ENCODE measurements around the gene PHLPP1.

Gene PHLPP1

DNA sequence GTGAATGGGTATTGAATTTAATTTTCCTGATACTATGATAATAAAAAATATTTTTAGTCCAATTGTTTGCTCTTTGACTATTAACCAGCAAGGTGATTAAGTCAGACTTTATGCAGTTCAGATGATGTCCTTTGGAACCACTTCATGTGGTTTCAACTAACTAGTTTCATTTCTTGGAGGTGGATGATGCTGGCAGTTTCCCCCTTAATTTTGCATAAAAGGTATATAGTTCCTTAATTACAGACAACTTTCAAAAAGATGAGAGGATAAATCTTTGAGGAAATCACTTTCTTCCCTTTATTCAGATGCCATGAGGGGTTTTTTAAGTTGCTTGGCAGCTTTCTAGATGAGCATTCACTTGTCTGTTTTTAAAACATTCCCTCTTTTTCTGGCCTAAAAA is 223.1 kb downstream of the PHLPP1 start:
- H3K27me3 ChIP-seq (replicated peaks; ENCODE audit: control insufficient read depth, insufficient read depth, low read length, poor library complexity, severe bottlenecking) = no peaks in the 10 kb centered on the region
- H3K36me3 ChIP-seq (ENCODE audit: control insufficient read depth, insufficient read depth, low read length) = no peaks in the 10 kb centered on the region
- H3K9me3 ChIP-seq (ENCODE audit: control insufficient read depth, low read length) = no peaks in the 10 kb centered on the region
- no peak overlapping the region for H3K27ac ChIP-seq (ENCODE audit: insufficient read depth, low read length, poor library complexity, severe bottlenecking)
- DNase-seq = no peak
- H3K4me3 ChIP-seq (ENCODE audit: insufficient read depth, low read depth, low read length, poor library complexity, severe bottlenecking) = no peak overlapping the region
- no peaks in the 10 kb centered on the region for H3K4me1 ChIP-seq (ENCODE audit: control insufficient read depth, insufficient read depth, low read length, poor library complexity, severe bottlenecking)

DNA sequence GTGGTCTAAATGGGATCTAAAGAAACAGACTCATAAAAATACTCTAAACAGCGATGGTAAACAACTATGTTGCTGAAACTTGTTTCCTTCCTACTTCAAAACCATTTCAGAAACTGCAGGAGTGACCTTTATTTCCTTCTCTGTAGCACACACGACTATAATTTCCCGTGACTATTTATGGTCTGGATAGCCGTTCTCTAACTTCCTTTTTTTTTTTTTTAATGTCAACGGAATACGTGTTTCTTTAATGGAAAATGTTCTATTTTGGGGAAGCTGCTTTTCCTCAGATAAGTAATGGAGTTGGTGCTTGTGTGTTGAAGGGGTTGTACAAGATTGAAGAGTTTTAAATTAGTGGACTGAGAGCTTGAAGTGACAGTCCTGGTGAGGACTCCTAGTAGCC is 224.1 kb downstream of the PHLPP1 start:
- Histone ChIP-seq H3K27ac (ENCODE audit: insufficient read depth, low read length, poor library complexity, severe bottlenecking) (no peak overlapping the region), H3K4me1 (ENCODE audit: control insufficient read depth, insufficient read depth, low read length, poor library complexity, severe bottlenecking) (no peaks in the 10 kb centered on the region), H3K36me3 (ENCODE audit: control insufficient read depth, insufficient read depth, low read length) (no peaks in the 10 kb centered on the region), H3K9me3 (ENCODE audit: control insufficient read depth, low read length) (no peaks in the 10 kb centered on the region), H3K27me3 (replicated peaks; ENCODE audit: control insufficient read depth, insufficient read depth, low read length, poor library complexity, severe bottlenecking) (no peaks in the 10 kb centered on the region), H3K4me3 (ENCODE audit: insufficient read depth, low read depth, low read length, poor library complexity, severe bottlenecking) (no peak overlapping the region)
- no peak for DNase-seq

GRCh38 chr18:62939926-62940325 is 224.6 kb downstream of the PHLPP1 start:
- Histone ChIP-seq H3K4me3 (ENCODE audit: insufficient read depth, low read depth, low read length, poor library complexity, severe bottlenecking) (no peak overlapping the region), H3K36me3 (ENCODE audit: control insufficient read depth, insufficient read depth, low read length) (no peaks in the 10 kb centered on the region), H3K27me3 (replicated peaks; ENCODE audit: control insufficient read depth, insufficient read depth, low read length, poor library complexity, severe bottlenecking) (no peaks in the 10 kb centered on the region), H3K9me3 (ENCODE audit: control insufficient read depth, low read length) (no peaks in the 10 kb centered on the region), H3K4me1 (ENCODE audit: control insufficient read depth, insufficient read depth, low read length, poor library complexity, severe bottlenecking) (no peaks in the 10 kb centered on the region), H3K27ac (ENCODE audit: insufficient read depth, low read length, poor library complexity, severe bottlenecking) (no peak overlapping the region)
- no peak for DNase-seq

DNA sequence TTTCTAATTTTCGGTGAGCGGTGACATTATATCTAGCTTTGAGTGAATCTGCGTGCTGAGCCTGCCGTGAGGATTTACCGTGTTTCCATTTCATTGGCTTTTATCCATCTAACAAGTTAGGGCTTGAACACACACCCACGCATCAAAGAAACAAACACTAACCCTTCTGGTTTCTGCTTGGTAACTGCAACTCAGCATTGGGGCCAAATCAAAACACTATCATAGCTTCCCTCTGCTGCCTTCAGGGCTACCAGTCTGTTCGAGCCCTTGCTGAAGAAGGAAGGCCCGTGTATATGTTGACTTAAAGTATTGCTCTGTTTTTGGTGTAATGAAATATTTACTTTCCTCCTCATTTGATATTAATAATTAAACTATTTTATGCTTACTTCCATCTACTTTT is 227.2 kb downstream of the PHLPP1 start:
- DNase-seq = no peak
- Histone ChIP-seq H3K27ac (ENCODE audit: insufficient read depth, low read length, poor library complexity, severe bottlenecking) (no peak overlapping the region), H3K36me3 (ENCODE audit: control insufficient read depth, insufficient read depth, low read length) (no peaks in the 10 kb centered on the region), H3K4me3 (ENCODE audit: insufficient read depth, low read depth, low read length, poor library complexity, severe bottlenecking) (no peak overlapping the region), H3K27me3 (replicated peaks; ENCODE audit: control insufficient read depth, insufficient read depth, low read length, poor library complexity, severe bottlenecking) (no peaks in the 10 kb centered on the region), H3K4me1 (ENCODE audit: control insufficient read depth, insufficient read depth, low read length, poor library complexity, severe bottlenecking) (no peaks in the 10 kb centered on the region), H3K9me3 (ENCODE audit: control insufficient read depth, low read length) (no peaks in the 10 kb centered on the region)

GRCh38 chr18:62944454-62944853 is 229.1 kb downstream of the PHLPP1 start:
- no peak for DNase-seq
- no peaks in the 10 kb centered on the region for H3K27me3 ChIP-seq (replicated peaks; ENCODE audit: control insufficient read depth, insufficient read depth, low read length, poor library complexity, severe bottlenecking)
- H3K27ac ChIP-seq (ENCODE audit: insufficient read depth, low read length, poor library complexity, severe bottlenecking) = no peak overlapping the region
- H3K4me1 ChIP-seq (ENCODE audit: control insufficient read depth, insufficient read depth, low read length, poor library complexity, severe bottlenecking) = no peaks in the 10 kb centered on the region
- H3K9me3 ChIP-seq (ENCODE audit: control insufficient read depth, low read length) = no peaks in the 10 kb centered on the region
- no peak overlapping the region for H3K4me3 ChIP-seq (ENCODE audit: insufficient read depth, low read depth, low read length, poor library complexity, severe bottlenecking)
- H3K36me3 ChIP-seq (ENCODE audit: control insufficient read depth, insufficient read depth, low read length) = no peaks in the 10 kb centered on the region

DNA sequence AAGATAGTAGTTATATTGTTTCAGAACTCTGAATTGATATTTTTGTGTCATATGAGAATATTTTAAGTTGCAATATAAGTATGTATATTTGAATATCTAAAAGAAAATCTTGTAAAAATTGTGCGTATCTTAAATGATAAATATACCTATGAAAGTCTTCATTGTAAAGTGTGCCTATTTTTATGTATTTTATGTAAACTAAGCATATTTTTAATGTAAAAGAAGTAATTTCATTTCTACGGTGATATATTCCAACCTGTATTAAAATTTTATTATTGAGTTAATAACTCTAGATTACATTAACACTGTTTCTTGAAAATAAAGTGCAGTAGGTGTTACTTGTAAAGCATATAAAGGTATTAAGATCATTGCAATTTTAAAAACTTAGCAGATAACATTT is 233.4 kb downstream of the PHLPP1 start:
- DNase-seq = no peak
- Histone ChIP-seq H3K4me3 (ENCODE audit: insufficient read depth, low read depth, low read length, poor library complexity, severe bottlenecking) (no peak overlapping the region), H3K27ac (ENCODE audit: insufficient read depth, low read length, poor library complexity, severe bottlenecking) (no peak overlapping the region), H3K36me3 (ENCODE audit: control insufficient read depth, insufficient read depth, low read length) (no peaks in the 10 kb centered on the region), H3K9me3 (ENCODE audit: control insufficient read depth, low read length) (no peaks in the 10 kb centered on the region), H3K4me1 (ENCODE audit: control insufficient read depth, insufficient read depth, low read length, poor library complexity, severe bottlenecking) (no peaks in the 10 kb centered on the region), H3K27me3 (replicated peaks; ENCODE audit: control insufficient read depth, insufficient read depth, low read length, poor library complexity, severe bottlenecking) (no peaks in the 10 kb centered on the region)

DNA sequence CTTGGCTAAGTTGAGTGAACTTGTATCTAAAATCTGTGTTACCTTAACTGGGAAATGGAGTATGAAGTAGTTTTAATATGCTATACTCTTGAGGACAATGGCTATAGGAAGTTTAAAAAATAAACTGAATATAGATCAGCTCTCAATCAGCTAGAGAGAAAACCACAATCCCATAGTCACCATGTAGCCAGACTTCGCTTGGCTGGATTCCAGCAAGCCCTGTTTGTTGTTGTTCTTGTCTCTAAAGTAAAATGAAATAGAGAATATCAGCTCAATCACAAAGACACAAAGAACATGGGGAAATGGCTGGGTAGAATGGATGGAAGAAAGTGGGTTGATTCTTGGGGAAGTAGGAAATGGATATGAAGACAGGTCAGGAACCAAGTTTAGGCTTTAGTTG is 234.9 kb downstream of the PHLPP1 start:
- Histone ChIP-seq H3K4me1 (ENCODE audit: control insufficient read depth, insufficient read depth, low read length, poor library complexity, severe bottlenecking) (no peaks in the 10 kb centered on the region), H3K4me3 (ENCODE audit: insufficient read depth, low read depth, low read length, poor library complexity, severe bottlenecking) (no peak overlapping the region), H3K36me3 (ENCODE audit: control insufficient read depth, insufficient read depth, low read length) (no peaks in the 10 kb centered on the region), H3K27ac (ENCODE audit: insufficient read depth, low read length, poor library complexity, severe bottlenecking) (no peak overlapping the region), H3K27me3 (replicated peaks; ENCODE audit: control insufficient read depth, insufficient read depth, low read length, poor library complexity, severe bottlenecking) (no peaks in the 10 kb centered on the region), H3K9me3 (ENCODE audit: control insufficient read depth, low read length) (no peaks in the 10 kb centered on the region)
- DNase-seq = no peak

DNA sequence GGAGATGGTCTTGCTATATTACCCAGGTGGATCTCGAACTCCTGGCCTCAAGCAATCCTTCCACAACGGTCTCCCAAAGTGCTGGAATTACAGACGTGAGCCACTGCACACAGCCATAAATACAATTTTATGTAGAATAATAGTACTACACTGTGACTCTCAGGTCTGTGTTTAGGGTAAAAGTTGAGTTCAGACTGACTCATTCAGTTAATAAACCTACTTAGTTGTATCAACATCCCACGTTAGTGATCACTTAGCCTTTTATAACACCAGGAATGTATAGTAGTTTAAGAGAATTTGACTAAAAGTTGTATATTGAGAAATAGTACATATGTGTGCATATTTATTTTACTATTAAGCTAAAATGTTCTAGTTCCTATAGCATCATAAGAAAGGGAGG is 237.5 kb downstream of the PHLPP1 start:
- Histone ChIP-seq H3K9me3 (ENCODE audit: control insufficient read depth, low read length) (no peaks in the 10 kb centered on the region), H3K4me3 (ENCODE audit: insufficient read depth, low read depth, low read length, poor library complexity, severe bottlenecking) (no peak overlapping the region), H3K27ac (ENCODE audit: insufficient read depth, low read length, poor library complexity, severe bottlenecking) (no peak overlapping the region), H3K36me3 (ENCODE audit: control insufficient read depth, insufficient read depth, low read length) (no peaks in the 10 kb centered on the region), H3K27me3 (replicated peaks; ENCODE audit: control insufficient read depth, insufficient read depth, low read length, poor library complexity, severe bottlenecking) (no peaks in the 10 kb centered on the region), H3K4me1 (ENCODE audit: control insufficient read depth, insufficient read depth, low read length, poor library complexity, severe bottlenecking) (no peaks in the 10 kb centered on the region)
- no peak for DNase-seq

DNA sequence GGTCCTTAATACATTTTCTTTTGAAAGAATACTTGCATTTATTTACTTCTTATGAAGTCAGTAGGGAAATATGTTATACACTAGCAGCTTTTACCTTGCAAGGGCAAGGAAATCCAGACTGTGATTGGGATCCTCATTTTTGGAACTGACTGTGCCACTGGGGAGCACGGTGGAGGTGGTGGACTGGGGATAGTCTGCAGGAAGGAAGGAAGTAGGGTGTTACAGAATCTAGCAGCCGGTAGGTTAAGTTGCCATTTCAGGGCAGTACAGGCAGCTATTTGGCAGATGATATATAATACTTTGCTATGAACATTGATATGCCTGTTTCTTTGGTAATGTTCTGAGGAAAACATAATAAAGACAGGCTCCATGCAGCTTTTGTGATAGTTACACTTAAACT is 238.3 kb downstream of the PHLPP1 start:
- Histone ChIP-seq H3K9me3 (ENCODE audit: control insufficient read depth, low read length) (no peaks in the 10 kb centered on the region), H3K36me3 (ENCODE audit: control insufficient read depth, insufficient read depth, low read length) (no peaks in the 10 kb centered on the region), H3K27ac (ENCODE audit: insufficient read depth, low read length, poor library complexity, severe bottlenecking) (no peak overlapping the region), H3K27me3 (replicated peaks; ENCODE audit: control insufficient read depth, insufficient read depth, low read length, poor library complexity, severe bottlenecking) (no peaks in the 10 kb centered on the region), H3K4me1 (ENCODE audit: control insufficient read depth, insufficient read depth, low read length, poor library complexity, severe bottlenecking) (no peaks in the 10 kb centered on the region), H3K4me3 (ENCODE audit: insufficient read depth, low read depth, low read length, poor library complexity, severe bottlenecking) (no peak overlapping the region)
- DNase-seq = no peak

GRCh38 chr18:62954366-62954765 is 239.0 kb downstream of the PHLPP1 start:
- DNase-seq = no peak
- Histone ChIP-seq H3K27me3 (replicated peaks; ENCODE audit: control insufficient read depth, insufficient read depth, low read length, poor library complexity, severe bottlenecking) (no peaks in the 10 kb centered on the region), H3K4me3 (ENCODE audit: insufficient read depth, low read depth, low read length, poor library complexity, severe bottlenecking) (no peak overlapping the region)

More at GRCh38 chr18:62954366-62954765, 239.0 kb downstream of the PHLPP1 start:
- H3K27ac ChIP-seq (ENCODE audit: insufficient read depth, low read length, poor library complexity, severe bottlenecking) = no peak overlapping the region
- H3K9me3 ChIP-seq (ENCODE audit: control insufficient read depth, low read length) = no peaks in the 10 kb centered on the region
- no peaks in the 10 kb centered on the region for H3K36me3 ChIP-seq (ENCODE audit: control insufficient read depth, insufficient read depth, low read length)
- H3K4me1 ChIP-seq (ENCODE audit: control insufficient read depth, insufficient read depth, low read length, poor library complexity, severe bottlenecking) = no peaks in the 10 kb centered on the region

All from effector memory CD4-positive, alpha-beta T cell (primary cell).